ENCODE measurements around the gene AARS2.
"Not testable (repeated sequence)": the region's sequence is repeated elsewhere in the genome, so short reads cannot be mapped to it uniquely, and the experiment has no call there.

The AARS2 gene

DNA sequence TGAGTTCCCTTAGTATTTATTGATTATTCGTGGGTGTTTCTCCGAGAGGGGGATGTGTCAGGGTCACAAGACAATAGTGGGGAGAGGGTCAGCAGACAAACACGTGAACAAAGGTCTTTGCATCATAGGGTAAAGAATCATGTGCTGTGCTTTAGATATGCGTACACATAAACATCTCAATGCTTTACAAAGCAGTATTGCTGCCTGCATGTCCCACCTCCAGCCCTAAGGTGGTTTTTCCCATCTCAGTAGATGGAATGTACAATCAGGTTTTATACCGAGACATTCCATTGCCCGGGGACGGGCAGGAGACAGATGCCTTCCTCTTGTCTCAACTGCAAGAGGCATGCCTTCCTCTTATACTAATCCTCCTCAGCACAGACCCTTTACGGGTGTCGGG lies 15.1 kb upstream of the AARS2 start:
- not testable (repeated sequence) for DNase-seq

GRCh38 chr6:44327760-44328159 lies 14.6 kb upstream of the AARS2 start:
- no peak for DNase-seq

- DNase-seq, result no peak
These were observed 13.9 kb upstream of the AARS2 start for GRCh38 chr6:44327096-44327495.

- no peak for DNase-seq
These were observed 8.1 kb upstream of the AARS2 start for GRCh38 chr6:44321210-44321609.

DNA sequence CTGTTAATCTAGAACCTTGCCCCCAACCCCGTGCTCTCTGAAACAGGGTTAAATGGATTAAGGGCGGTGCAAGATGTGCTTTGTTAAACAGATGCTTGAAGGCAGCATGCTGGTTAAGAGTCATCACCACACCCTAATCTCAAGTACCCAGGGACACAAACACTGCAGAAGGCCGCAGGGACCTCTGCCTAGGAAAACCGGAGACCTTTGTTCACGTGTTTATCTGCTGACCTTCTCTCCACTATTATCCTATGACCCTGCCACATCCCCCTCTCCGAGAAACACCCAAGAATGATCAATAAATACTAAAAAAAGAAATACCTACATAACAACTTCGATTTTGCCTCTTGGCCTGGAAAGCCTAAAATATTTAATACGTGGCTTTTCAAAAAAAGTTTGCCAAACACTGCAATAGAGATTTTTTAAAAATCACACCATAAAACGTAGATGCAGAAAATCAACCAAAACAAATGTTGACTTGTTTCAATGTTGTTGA lies 4.0 kb upstream of the AARS2 start:
- DNase-seq, result not testable (repeated sequence)

- no peak for DNase-seq
These were observed 3.3 kb upstream of the AARS2 start for GRCh38 chr6:44316481-44316880.

DNA sequence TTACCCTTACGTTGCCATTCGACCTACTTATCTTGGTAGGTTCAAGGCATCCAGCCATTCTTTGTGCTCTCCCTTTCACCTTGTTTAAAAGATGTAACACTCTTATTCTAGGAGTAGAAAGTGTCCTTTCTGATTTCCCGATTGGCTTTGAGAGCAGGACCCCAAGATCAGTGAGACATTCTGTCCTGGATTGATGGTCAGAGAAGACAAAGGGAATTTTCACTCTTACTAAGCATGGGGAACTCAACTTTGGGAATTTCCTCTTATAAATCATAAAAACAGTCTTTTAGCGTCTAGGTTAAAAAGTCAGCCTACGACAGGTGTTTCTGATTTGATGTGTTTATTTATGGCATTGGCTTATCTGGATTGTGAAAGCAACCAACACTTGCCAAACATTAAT lies 2.8 kb upstream of the AARS2 start:
- DNase-seq, result no peak

DNA sequence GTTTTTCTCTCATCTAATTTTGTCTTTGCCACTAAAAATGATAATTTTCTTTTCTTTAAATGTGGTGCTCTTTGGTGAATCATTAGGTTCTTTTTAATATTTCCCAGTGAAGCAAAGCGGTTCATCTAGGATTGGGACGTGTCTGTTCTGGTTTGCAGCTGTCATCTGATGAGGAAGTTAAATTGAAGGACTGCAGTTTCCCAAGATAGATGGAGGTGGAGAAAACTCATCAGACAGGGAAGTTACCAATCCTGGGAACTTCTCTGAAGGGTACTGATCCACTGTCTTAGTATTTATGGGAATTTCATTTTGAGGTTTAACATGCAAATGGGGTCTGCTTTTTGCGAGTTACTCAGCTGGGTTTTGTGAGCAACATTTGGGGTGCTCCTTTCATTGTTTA lies 2.4 kb upstream of the AARS2 start:
- DNase-seq, result no peak

DNA sequence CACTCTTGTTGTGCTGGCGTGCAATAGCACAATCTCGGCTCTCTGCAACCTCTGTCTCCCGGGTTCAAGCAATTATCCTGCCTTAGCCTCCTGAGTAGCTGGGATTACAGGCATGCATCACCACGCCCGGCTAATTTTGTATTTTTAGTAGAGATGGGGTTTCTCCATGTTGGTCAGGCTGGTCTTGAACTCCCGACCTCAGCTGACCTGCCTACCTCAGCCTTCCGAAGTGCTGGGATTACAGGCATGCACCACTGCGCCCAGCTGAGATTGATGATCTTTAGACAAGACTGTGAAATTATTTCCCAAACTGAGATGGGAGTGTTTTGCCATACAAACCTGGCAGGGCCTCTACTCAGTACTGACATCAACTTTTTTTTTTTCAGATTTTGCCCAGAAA lies 1.5 kb upstream of the AARS2 start:
- DNase-seq, result not testable (repeated sequence)

DNA sequence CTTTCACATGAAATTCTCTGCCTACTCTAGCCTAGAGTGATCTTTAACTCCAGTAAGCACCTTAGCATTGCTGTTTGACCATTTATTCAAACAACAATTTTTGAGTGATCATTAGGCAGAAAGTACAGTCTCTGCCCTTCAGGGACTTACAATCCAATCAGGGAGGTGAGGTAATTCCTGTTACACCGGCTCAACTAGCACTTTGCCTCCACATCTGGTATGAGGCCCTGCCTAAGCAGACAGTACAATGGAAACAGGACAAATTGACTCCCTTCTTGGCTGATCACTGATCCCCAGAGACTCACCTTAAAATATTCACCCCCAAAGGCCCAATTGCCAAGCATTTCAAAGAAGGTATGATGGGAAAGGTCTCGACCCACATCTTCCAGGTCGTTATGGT lies 1.4 kb downstream of the AARS2 start:
- no peak for DNase-seq

DNA sequence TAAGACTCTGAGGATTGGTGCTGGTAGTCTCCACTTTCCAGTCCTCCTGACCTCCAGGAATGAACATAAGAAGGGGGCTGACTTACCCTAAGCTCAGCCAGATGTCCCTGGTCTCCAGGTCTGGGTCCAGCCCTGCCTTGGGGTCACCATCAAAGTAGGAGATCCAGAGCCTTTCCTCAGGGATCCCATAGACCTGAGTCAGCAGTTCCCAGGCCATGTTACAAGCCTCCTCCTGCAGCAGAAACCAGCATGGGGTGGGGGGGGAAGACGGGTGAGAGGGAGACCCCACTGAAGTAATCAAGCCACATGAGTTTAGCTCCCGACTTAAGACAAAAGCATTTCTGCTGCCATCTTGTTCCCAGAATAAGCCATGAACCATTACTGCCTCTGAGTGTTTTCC lies 1.8 kb downstream of the AARS2 start:
- no peak for DNase-seq

DNA sequence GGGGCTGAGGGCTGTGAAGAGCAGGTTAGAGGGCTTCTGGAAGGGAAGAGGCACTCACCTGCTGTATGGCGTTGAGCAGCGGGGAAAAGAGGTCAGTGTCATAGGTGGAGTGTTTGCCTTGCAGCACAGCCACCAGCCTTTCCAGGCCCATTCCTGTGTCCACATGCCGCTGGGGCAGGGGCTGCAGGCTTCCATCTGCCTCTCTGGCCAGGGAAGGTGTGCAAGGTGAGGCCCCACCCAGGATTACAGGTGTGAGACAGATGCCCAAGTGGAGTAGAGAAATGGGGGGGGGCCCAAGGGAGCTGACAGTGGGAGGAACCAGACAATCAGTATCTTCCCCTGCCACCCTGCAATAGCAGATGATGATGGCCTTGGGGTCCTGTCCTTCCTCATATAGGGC lies 2.9 kb downstream of the AARS2 start:
- no peak for DNase-seq

DNA sequence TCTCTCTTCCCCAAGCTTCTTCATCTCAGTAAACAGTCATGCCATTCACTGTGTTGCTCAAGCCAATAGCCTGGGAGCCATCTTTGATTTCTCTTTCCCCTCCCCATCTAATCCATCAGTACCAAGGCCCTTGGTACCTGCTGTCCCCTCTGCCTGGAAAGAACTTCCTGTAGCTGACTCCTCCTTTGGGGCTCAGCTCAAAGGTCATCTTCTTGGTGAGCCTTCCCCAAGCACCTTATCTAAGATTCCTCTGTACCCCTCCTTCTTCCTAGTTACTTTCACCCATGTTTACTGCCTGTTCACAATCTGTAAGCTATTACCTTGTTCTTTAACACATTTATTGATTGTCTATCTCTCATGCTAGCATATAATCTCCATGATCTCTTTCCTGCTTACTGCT lies 3.5 kb downstream of the AARS2 start:
- no peak for DNase-seq

DNA sequence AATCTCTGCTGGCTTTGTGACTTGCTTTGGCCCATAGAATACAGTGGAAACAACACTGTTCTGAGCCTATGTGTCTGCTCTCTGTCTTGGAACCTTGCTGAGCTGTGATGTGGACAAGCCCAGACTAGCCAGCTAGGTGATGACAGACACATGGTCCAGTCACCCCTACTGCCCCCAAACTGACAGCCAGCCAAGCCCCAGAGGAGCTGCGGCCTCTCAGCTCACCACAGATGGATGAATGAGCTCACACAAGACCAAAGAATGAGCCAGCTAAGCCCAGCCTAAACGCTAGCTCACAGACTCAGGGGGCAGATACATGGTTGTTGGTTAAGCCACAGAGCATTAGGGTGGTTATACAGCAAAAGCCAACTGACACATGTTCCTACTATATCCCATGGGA lies 4.1 kb downstream of the AARS2 start:
- no peak for DNase-seq

DNA sequence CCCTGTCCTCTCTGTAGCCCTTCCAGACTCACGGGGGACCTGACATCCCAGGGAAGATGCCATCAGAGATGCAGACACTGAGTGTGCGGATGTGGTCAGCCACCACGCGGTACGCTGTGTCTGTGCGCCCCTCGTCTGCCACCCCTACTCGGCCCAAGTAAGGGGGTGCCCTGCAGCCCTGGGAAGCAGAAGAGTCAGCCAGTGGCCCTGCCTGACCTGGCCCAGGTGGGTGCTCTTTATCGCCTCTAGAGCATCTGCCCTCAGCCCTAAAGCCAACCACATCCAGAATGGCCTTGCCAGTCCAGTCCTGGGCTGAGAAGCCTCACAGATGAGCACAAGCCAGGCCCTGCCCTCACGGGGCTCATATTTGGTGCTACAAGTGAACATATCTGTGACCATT lies 5.9 kb downstream of the AARS2 start:
- no peak for DNase-seq

GRCh38 chr6:44306710-44307109 lies 6.4 kb downstream of the AARS2 start:
- DNase-seq, result no peak

DNA sequence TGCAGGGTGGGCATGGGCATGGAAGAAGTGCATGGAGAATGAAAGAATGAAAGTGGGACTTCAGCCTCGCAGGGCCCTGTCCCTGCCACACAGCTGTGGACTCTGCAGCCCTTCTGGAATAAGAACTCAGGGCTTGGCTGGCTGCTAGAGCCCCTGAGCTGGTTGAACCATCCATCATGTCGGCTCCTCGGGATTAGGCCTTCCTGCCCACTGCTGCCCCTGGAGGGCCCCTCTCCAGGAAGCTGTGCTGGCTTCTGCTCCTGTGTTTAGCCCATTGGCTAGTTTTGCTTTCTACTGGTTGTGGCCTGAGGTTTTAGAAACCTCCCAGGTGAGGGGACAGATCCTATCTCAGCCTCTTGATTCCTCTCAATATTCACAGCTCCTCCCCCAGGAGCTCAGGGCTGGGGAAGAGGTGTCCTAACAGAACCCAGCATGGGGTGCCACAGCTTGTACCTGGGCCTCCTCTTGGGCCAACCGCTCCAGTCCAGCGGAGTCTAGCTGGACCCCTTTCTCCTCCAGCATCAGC lies 7.9 kb downstream of the AARS2 start:
- DNase-seq, result no peak

GRCh38 chr6:44304282-44305199 lies 8.6 kb downstream of the AARS2 start:
- peak; percentile 14 to 45 (median 23) for DNase-seq

- DNase-seq, result no peak
These were observed 9.3 kb downstream of the AARS2 start for GRCh38 chr6:44303842-44304241.

DNA sequence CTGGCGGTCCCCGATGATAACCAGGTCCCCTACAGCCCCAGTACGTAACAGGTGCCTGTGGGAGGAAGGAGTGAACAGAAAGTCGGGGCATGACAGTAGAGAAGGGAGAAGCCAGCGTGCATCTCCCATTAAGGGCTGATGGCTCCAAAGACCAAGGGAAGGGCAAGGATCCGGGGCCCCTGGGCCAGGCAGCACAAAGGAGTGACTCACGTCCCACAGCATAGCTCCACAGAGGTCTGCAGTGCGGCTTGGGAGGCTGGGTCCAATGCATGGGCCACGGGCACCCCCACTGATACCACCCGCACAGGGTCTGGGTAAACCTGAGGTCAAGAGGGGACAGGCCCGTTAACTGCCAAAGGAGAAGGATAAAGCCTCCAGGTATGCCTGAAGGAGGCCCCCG lies 10.3 kb downstream of the AARS2 start:
- DNase-seq, result no peak

DNA sequence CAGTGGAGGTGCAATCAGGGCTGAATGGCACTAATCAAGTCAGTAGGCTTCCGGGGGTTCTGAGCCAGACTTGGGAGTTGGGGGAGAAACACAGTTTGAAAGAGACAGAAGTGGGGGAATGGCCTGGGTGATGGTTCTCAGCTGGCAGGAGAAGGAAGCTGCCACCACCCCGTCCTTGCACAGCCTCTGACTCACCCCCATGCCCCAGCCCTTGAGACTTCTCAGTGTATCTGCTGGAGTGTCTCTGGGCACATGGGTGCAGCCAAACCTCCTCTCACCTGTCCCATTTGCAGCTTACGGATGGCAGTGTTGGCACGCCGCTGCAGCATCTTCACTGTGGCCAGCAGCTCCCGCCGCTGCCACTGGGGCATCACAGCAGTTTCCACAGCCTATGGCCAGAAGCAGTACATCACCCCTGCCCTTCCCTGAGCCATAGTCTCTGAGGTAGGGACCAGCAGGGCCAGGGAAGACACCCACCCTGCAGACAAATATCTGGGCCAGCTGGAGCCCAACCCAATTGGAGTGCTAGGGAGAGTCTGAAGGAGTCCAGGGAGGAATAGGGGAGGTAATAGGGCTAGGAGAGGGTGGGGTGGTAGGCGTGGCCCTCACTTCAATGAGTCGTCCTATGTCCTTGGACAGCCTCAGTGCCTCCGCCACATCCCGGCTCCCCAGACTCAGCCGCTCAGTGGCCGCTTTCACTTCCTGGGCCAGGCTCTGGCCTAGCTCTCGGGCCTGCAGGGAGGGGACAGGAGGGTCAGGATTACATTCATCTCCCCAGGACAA lies 11.2 kb downstream of the AARS2 start:
- no peak for DNase-seq

DNA sequence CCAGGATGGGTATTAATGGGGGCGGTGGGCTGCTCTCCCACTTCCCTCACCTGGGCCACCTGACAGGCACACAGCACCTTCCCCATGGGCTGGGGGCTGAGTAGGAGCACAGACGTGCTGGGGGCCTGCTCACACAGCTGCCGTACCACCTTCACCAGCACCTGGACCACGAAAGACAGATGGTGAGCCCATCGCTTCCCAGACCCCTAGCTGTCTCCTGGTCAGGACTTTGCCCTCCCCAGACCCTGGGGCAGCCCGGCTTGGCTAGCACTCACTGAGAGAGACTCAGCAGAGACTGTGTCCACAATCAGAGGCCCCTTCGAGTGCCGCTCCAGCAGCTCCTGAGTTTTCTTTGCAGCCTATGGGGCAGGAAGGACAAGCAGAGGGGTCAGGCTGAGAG lies 12.0 kb downstream of the AARS2 start:
- DNase-seq, result no peak

DNA sequence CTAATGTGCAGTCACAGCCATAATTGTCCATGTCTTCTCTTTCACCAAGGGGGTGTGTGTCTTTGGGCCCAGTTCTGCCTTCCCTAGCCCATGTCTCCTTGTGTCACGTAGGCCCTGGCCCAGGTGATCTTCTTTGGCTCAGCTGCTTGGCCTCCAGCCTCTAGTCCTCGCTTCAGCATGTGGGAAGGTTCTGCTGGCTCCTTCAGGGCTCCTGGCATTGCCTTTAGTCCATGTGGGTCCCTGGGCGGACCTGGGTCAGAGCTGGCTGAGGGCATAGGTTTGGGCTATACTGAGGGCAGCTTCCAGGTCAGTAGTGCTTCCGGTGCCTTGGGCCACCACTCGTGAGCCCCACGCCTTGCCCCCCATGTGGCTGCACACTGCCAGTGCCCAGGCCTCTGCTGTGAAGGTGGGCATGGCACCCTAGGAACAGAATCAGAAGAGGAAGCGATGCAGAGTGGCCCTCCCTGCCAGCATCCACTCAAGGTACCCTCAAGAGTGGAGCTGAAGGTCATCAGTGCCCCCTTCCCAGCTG lies 12.8 kb downstream of the AARS2 start:
- DNase-seq, result no peak

DNA sequence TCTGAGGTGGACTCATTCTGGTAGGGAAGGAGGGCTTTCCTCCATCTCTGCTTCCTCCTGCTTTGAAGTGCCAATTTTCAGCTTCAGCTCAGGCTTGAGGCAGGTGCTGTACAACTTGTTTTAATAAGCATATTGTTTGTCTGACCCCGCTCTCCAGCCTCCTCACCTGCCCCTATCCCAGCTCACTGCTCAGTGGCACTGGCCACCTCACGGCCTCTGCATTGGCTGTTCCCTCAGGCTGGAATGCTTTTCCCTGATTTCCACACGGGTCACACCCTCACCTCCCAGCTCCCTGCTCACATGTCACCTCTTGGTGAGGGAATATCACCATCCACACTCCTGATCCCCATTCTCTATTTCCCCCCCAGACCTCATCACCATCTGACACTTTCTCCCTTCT lies 14.3 kb downstream of the AARS2 start:
- no peak for DNase-seq

All from stimulated activated naive CD4-positive, alpha-beta T cell (primary cell).